Breast epithelium (tissue), 3 donors: ENCODE data around the gene TUT1.

Experiments used
- CTCF ChIP-seq, 3 donors: fragments of 450-650 bp; IDR thresholded peaks; one replicate each; pipeline ENCODE4 v1.5.1; 2016 to 2017; ENCODE audit warnings: antibody characterized with exemption in 3 of 3, mild to moderate bottlenecking in 3 of 3, moderate library complexity in 3 of 3
- POLR2A ChIP-seq: fragments of 450-650 bp; IDR thresholded peaks from one replicate; pipeline ENCODE4 v1.6.1; 2016; ENCODE audit warnings: antibody characterized with exemption, mild to moderate bottlenecking, moderate library complexity

GRCh38 chr11:62593434-62594044 lies 2.2 kb upstream of the TUT1 start:
- TF ChIP-seq CTCF (IDR thresholded peaks at IDR 0.05) (peak in 2 of 3 donors; percentile 26 to 41), POLR2A (no peak)
